Mesothelial cell of epicardium (in vitro differentiated cells): Measurements from ENCODE around the gene PTCD1. TPM values are rescaled to one million over a fixed set of nuclear protein-coding genes. Genes with fewer than 3 reads are reported as not detected.

Source experiments
- DNase-seq, 2 experiments: peaks; one replicate each; pipeline ENCODE4 v3.0.0; 2021; ENCODE audit warnings: low spot score in 2 of 2; ENCODE audit not compliant: unreplicated experiment in 2 of 2
- H3K27ac Mint-ChIP-seq: 2 replicates; pipeline ENCODE4 v1.8.0; 2021; ENCODE audit warnings: mixed read lengths
- H3K27me3 Mint-ChIP-seq: 2 replicates; pipeline ENCODE4 v1.8.0; 2021; ENCODE audit warnings: low read depth, mixed read lengths
- H3K36me3 Mint-ChIP-seq: 2 replicates; pipeline ENCODE4 v1.8.0; 2021; ENCODE audit warnings: mixed read lengths
- H3K4me1 Mint-ChIP-seq: 2 replicates; pipeline ENCODE4 v1.8.0; 2021; ENCODE audit warnings: mixed read lengths
- H3K4me3 Mint-ChIP-seq: 2 replicates; pipeline ENCODE4 v1.8.0; 2021; ENCODE audit warnings: mild to moderate bottlenecking, moderate library complexity, mixed read lengths
- H3K9me3 Mint-ChIP-seq: 2 replicates; pipeline ENCODE4 v1.8.0; 2021; ENCODE audit warnings: mixed read lengths
- CTCF ChIP-seq: fragments of 200-600 bp; sonication (generic); IDR thresholded peaks from one replicate; pipeline ENCODE4 v1.5.0; 2021; ENCODE audit warnings: antibody characterized with exemption; ENCODE audit not compliant: unreplicated experiment
- total RNA-seq: library from RNA; stranded (reverse); gene quantifications from 3 replicates; pipeline ENCODE4 v1.2.1, GENCODE V29; 2021

PTCD1 gene
- total RNA-seq, 1 donor from 2014 or later = 12.3 TPM

DNA sequence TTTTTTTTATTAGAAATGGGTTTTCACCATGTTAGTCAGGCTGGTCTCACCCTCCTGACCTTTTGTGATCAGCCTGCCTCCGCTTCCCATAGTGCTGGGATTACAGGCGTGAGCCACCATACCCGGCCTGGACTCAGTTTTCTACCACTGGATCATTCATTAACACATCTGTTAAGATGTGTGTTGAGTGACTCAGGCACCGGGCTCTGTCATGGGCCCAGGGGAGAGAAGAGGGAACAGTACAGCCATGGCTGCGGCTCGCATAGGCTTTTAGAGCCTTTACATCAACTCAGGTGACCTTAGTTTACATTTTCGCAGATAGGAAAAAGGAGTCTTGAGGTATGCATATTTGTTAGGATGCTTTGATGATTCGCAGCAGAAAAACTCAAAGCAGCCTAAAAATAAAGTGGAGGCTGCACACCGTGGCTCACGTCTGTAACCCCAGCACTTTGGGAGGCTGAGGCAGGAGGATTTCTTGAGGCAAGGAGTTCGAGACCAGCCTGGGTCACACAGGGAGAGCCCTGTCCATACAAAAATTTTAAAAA, 67.2 kb downstream of the PTCD1 start:
- Mint-ChIP-seq H3K4me3 (no peak overlapping the region), H3K27me3 (no peaks in the 10 kb centered on the region), H3K27ac (no peak overlapping the region), H3K36me3 (no peaks in the 10 kb centered on the region), H3K4me1 (peaks cover 24% of the 10 kb centered on the region), H3K9me3 (no peaks in the 10 kb centered on the region)
- TF ChIP-seq CTCF = no peak
- DNase-seq = no peak

DNA sequence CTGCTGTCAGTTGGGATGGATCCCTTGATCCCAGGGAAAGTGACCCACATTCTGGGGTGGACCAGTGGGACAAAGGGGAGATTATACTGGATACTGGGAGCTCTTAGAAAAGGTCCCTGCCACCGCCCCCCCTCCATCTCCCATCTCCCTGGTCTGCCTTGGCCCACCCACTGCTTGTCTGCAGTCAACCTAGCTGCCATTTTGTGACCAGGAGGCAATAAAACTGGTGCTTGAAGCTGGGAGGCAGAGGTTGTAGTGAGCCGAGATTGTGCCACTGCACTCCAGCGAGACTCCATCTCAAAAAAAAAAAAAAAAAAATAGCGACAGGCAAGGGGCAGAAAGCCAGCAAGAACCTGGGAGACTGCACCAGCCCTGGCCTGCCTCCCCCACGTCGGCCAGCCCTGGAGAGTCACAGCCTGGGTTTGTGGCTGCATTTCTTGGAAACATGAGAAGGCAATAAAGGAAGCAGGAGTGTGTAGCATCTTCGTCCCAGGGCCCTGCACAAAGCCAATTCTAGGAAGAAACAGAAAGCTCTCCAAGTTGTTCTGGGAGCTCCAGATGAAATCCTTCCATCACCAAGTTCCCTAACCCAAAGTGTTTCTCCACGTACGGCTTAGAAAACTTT, 68.7 kb downstream of the PTCD1 start:
- H3K4me3 Mint-ChIP-seq = no peak overlapping the region
- no peaks in the 10 kb centered on the region for H3K27me3 Mint-ChIP-seq
- H3K4me1 Mint-ChIP-seq = peaks cover 30% of the 10 kb centered on the region
- no peak for DNase-seq
- TF ChIP-seq CTCF = no peak
- no peaks in the 10 kb centered on the region for H3K9me3 Mint-ChIP-seq
- H3K27ac Mint-ChIP-seq = peak overlapping the region; percentile 39
- H3K36me3 Mint-ChIP-seq = no peaks in the 10 kb centered on the region

GRCh38 chr7:99368750-99369389, 69.7 kb downstream of the PTCD1 start:
- no peak for TF ChIP-seq CTCF
- Mint-ChIP-seq H3K4me3 (no peak overlapping the region), H3K27me3 (no peaks in the 10 kb centered on the region), H3K4me1 (peaks cover 30% of the 10 kb centered on the region), H3K9me3 (no peaks in the 10 kb centered on the region), H3K36me3 (peaks cover 2% of the 10 kb centered on the region), H3K27ac (peak overlapping the region; percentile 83)
- DNase-seq = no peak

Other genes starting within 250 kb of the PTCD1 start
- not detected in 3 replicates for gene KPNA7, start 230.7 kb downstream of the PTCD1 start, total RNA-seq
- 0.09 TPM in 1 of 3 replicates, not detected in the others for gene MYH16, start 166.0 kb downstream of the PTCD1 start, total RNA-seq
- 97.1 to 102 TPM (median 99.3 TPM) in 3 replicates for gene ARPC1A, start 112.9 kb downstream of the PTCD1 start, total RNA-seq
- 30.0 to 35.3 TPM (median 32.5 TPM) in 3 replicates for gene ARPC1B, start 64.1 kb downstream of the PTCD1 start, total RNA-seq
- 98.2 to 103 TPM (median 99.4 TPM) in 3 replicates for gene PDAP1, start 30.2 kb downstream of the PTCD1 start, total RNA-seq
- 63.1 to 79.2 TPM (median 70.3 TPM) in 3 replicates for gene BUD31, start 29.8 kb downstream of the PTCD1 start, total RNA-seq
- 67.5 to 72.8 TPM (median 69.5 TPM) in 3 replicates for gene CPSF4, start 145 bp upstream of the PTCD1 start, total RNA-seq
- gene ATP5MF, start 27.4 kb upstream of the PTCD1 start, total RNA-seq = 223 to 243 TPM (median 235 TPM) in 3 replicates
- 24.9 to 27.2 TPM (median 27.0 TPM) in 3 replicates for gene ZNF789, start 34.1 kb upstream of the PTCD1 start, total RNA-seq
- 30.1 to 31.3 TPM (median 31.3 TPM) in 3 replicates for gene ZNF394, start 61.5 kb upstream of the PTCD1 start, total RNA-seq
- gene ZKSCAN5, start 65.9 kb upstream of the PTCD1 start, total RNA-seq = 14.4 to 14.6 TPM (median 14.4 TPM) in 3 replicates
- gene FAM200A, start 113.3 kb upstream of the PTCD1 start, total RNA-seq = 8.0 to 9.4 TPM (median 9.3 TPM) in 3 replicates
- 83.5 to 84.9 TPM (median 84.7 TPM) in 3 replicates for gene ZNF655, start 119.8 kb upstream of the PTCD1 start, total RNA-seq
- 2.5 to 3.6 TPM (median 3.2 TPM) in 3 replicates for gene TMEM225B, start 159.5 kb upstream of the PTCD1 start, total RNA-seq
- 24.1 to 27.8 TPM (median 26.6 TPM) in 3 replicates for gene ZSCAN25, start 178.1 kb upstream of the PTCD1 start, total RNA-seq
- 9.0 to 10.1 TPM (median 9.2 TPM) in 3 replicates for gene CYP3A5, start 241.2 kb upstream of the PTCD1 start, total RNA-seq